Left ventricle myocardium inferior (tissue), 1 donor: ENCODE data around the gene HLA-F. TPM values are rescaled to one million over a fixed set of nuclear protein-coding genes. Genes with fewer than 3 reads are reported as not detected.

Source experiments
- DNase-seq: peaks from one replicate; pipeline ENCODE4 v3.0.0-alpha.2; 2020
- H3K27ac ChIP-seq: fragments of 200-600 bp; replicated peaks from 2 replicates; pipeline ENCODE4 v1.8.0; 2021
- H3K27me3 ChIP-seq: fragments of 200-600 bp; 2 replicates; pipeline ENCODE4 v1.8.0; 2021; ENCODE audit warnings: low read depth
- H3K36me3 ChIP-seq: fragments of 200-600 bp; 2 replicates; pipeline ENCODE4 v1.8.0; 2021
- H3K4me1 ChIP-seq: fragments of 200-600 bp; 2 replicates; pipeline ENCODE4 v1.8.0; 2021
- H3K4me3 ChIP-seq: fragments of 200-600 bp; 2 replicates; pipeline ENCODE4 v1.8.0; 2021; ENCODE audit warnings: mild to moderate bottlenecking, moderate library complexity
- H3K9me3 ChIP-seq: fragments of 200-600 bp; replicated peaks from 2 replicates; pipeline ENCODE4 v1.8.0; 2021
- intact Hi-C: fragments of 100-400 bp; cut with micrococcal nuclease; formaldehyde crosslinking; loops from one replicate; pipeline ENCODE4 v1.11.0; 2022
- total RNA-seq: library from RNA; stranded (reverse); fragmentation: NEBNext Ultra II Directional; extraction: Animal tissue kit (Norgen Biotek cat#: 25700); gene quantifications from one replicate; pipeline ENCODE4 v1.2.1, GENCODE V29; 2021
- TF ChIP-seq, protein P1 (sequence below): fragments of 200-600 bp; IDR thresholded peaks from 2 replicates; pipeline ENCODE4 v1.8.0; 2021; ENCODE audit warnings: antibody characterized with exemption, mild to moderate bottlenecking, borderline replicate concordance
- donor health status: DM: no; HTN: yes; CAD: no; lungs with severe emphysema.

The HLA-F gene
- total RNA-seq, 1 donor from 2014 or later, result 29.4 TPM

- Histone ChIP-seq H3K4me3 (no peak overlapping the region), H3K36me3 (no peaks in the 10 kb centered on the region), H3K4me1 (peaks cover 4% of the 10 kb centered on the region), H3K27me3 (no peaks in the 10 kb centered on the region), H3K9me3 (peaks cover 17% of the 10 kb centered on the region), H3K27ac (no peak overlapping the region)
- intact Hi-C loops, result no loop called here
- DNase-seq, result no peak
- TF ChIP-seq, protein P1, sequence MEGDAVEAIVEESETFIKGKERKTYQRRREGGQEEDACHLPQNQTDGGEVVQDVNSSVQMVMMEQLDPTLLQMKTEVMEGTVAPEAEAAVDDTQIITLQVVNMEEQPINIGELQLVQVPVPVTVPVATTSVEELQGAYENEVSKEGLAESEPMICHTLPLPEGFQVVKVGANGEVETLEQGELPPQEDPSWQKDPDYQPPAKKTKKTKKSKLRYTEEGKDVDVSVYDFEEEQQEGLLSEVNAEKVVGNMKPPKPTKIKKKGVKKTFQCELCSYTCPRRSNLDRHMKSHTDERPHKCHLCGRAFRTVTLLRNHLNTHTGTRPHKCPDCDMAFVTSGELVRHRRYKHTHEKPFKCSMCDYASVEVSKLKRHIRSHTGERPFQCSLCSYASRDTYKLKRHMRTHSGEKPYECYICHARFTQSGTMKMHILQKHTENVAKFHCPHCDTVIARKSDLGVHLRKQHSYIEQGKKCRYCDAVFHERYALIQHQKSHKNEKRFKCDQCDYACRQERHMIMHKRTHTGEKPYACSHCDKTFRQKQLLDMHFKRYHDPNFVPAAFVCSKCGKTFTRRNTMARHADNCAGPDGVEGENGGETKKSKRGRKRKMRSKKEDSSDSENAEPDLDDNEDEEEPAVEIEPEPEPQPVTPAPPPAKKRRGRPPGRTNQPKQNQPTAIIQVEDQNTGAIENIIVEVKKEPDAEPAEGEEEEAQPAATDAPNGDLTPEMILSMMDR, result no peak
Measured at GRCh38 chr6:29694637-29695036, 28.6 kb upstream of the HLA-F start.

GRCh38 chr6:29696147-29697125 lies 26.8 kb upstream of the HLA-F start:
- no peaks in the 10 kb centered on the region for H3K36me3 ChIP-seq
- no peak overlapping the region for H3K27ac ChIP-seq
- peaks cover 17% of the 10 kb centered on the region for H3K9me3 ChIP-seq
- DNase-seq, result no peak
- H3K27me3 ChIP-seq, result no peaks in the 10 kb centered on the region
- no peak overlapping the region for H3K4me3 ChIP-seq
- intact Hi-C loops, result no loop called here
- TF ChIP-seq, protein P1, result peak; percentile 62
- peaks cover 4% of the 10 kb centered on the region for H3K4me1 ChIP-seq

DNA sequence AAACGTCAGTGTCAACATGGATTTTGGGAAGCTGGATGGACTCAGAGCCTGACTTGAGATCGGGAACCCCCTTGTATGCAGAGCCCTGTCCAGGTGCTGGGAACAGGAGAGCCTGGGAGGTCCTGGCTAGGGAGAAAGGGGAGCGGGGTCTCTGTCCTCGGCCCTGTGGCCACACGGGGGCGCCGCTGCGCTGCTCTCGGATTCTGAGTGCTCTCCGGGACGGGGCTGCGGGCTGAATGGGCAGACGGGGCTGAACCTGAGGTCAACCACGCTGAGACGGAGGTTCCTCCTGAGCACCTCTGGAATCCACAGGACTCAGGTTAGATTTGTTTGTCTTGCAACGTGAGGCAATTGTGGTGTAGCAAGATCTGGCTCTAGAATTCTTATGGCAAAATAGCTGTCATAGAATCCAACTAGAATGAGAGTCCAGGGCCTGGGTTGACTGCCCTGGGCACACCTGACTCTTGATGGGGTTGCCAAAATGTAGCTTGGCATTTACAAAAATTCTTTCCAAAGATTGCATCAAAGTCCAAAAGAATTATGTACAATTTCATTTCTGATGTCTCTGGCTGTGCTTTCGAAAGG lies 20.6 kb upstream of the HLA-F start:
- Histone ChIP-seq H3K4me3 (no peak overlapping the region), H3K9me3 (no peaks in the 10 kb centered on the region), H3K36me3 (no peaks in the 10 kb centered on the region), H3K27ac (no peak overlapping the region), H3K4me1 (no peaks in the 10 kb centered on the region), H3K27me3 (peaks cover 13% of the 10 kb centered on the region)
- intact Hi-C loops, result no loop called here
- TF ChIP-seq, protein P1, result peak; percentile 67
- DNase-seq, result peak; percentile 33

DNA sequence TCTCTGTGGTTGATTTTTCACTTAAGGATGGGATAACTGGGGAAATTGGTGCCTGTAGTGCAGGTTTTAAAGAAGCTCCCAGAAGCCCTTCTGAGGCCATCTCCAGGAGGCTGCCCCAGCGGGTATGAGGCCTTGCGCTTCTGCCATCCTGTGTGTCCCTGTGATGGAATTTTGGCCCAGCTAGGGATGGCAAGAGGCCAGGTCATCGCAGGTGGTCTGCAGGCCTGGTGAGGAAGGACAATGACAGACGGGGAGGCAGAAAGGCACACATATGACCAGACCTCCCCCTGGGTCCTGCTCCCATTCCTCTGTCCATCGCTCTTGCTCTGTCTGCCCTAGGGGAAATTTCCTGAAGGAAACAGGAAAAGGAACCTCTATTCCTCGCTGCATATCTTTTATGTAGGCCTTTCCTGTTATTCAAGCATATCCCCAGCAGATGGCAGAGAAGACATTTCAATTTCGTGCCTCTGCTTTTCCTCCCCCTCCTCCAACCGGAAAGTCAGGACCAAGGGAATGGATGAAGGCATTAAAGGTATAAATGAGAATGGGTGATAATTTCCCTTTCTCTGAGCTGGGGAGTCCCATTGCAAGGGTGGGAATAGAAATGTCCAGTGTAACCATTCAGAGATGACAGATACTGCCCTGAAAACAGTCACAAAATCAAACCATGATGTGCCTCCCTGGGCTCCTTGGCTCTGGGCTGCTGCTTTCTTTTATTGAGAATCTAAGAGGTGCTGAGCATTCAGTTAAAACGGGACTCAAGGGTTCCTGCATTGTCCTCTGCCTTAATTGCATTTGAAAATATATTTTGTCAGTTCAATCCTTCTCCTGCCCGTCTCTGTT lies 17.6 kb upstream of the HLA-F start:
- Histone ChIP-seq H3K4me3 (no peak overlapping the region), H3K27ac (no peak overlapping the region), H3K9me3 (no peaks in the 10 kb centered on the region), H3K27me3 (peaks cover 29% of the 10 kb centered on the region), H3K4me1 (no peaks in the 10 kb centered on the region), H3K36me3 (no peaks in the 10 kb centered on the region)
- intact Hi-C loops, result loop anchor here (5.0 kb wide), 1 partner anchor 127 kb away; no protein-coding TSS in a partner anchor
- DNase-seq, result no peak
- TF ChIP-seq, protein P1, result peak; percentile 75
